ENCODE results near the gene CDH4. TPM values are rescaled to one million over a fixed set of nuclear protein-coding genes. Genes with fewer than 3 reads are reported as not detected.

Gene CDH4
- total and polyA plus RNA-seq, 2 of the 4 experiments (the other 2 are of a cell fraction), result 1.6 to 3.5 TPM

- no peak for TF ChIP-seq BHLHE40 (IDR thresholded peaks at IDR 0.05; ENCODE audit: low read depth, low read length)
- TF ChIP-seq POLR2A (IDR thresholded peaks at IDR 0.05; ENCODE audit: low read depth, low read length), result no peak
- no peak for TF ChIP-seq USF2 (IDR thresholded peaks at IDR 0.05; ENCODE audit: low read depth, low read length)
- TF ChIP-seq SMC3 (IDR thresholded peaks at IDR 0.05; ENCODE audit: low read depth, low read length), result no peak
- no peak for TF ChIP-seq CEBPB (IDR thresholded peaks at IDR 0.05; ENCODE audit: low read depth, low read length)
- TF ChIP-seq ELK1 (IDR thresholded peaks at IDR 0.05; ENCODE audit: borderline replicate concordance, low read depth, low read length), result no peak
- TF ChIP-seq FOS (IDR thresholded peaks at IDR 0.05; ENCODE audit: low read depth, low read length), result no peak
- TF ChIP-seq RCOR1 (IDR thresholded peaks at IDR 0.05; ENCODE audit: insufficient replicate concordance, low read length), result no peak
- no peak for TF ChIP-seq MAFK (IDR thresholded peaks at IDR 0.05; ENCODE audit: low read depth, low read length)
- TF ChIP-seq NFE2L2 (IDR thresholded peaks at IDR 0.05; ENCODE audit: low read depth, low read length), result no peak
- TF ChIP-seq RAD21 (IDR thresholded peaks at IDR 0.05; ENCODE audit: low read length), result no peak
- no peak for TF ChIP-seq MXI1 (IDR thresholded peaks at IDR 0.05; ENCODE audit: borderline replicate concordance, low read depth, low read length)
- TF ChIP-seq CTCF (conservative IDR thresholded peaks at IDR 0.05; ENCODE audit: low read depth, low read length), result no peak
- no peak overlapping the region for H2AK5ac ChIP-seq (ENCODE audit: low read depth, low read length)
- H2BK15ac ChIP-seq (ENCODE audit: low read depth, low read length), result no peak overlapping the region
- ChIA-PET POLR2A (ENCODE audit: unreplicated experiment) (no interaction called here), CTCF (interaction anchor here (0.6 kb wide), 1 partner anchor 414 kb away, joined by 3 read pairs; no protein-coding TSS in a partner anchor)
- no peak overlapping the region for H2AK9ac ChIP-seq (replicated peaks; ENCODE audit: low read depth, low read length, poor library complexity)
- BruUV-seq (replicated peaks), result no TSS peak
- no peak for DNase-seq
- H3K4me1 ChIP-seq (ENCODE audit: control insufficient read depth, insufficient read depth, low read length), result no peaks in the 10 kb centered on the region
- no peak overlapping the region for H4K91ac ChIP-seq (ENCODE audit: insufficient read depth, low read depth, low read length)
- no peak overlapping the region for H2AFZ ChIP-seq (replicated peaks; ENCODE audit: low read length, poor library complexity)
- 62% methylated on average over 5 of the region's 13 CpGs; no CpG with 5 or more reads in 1 of the 2 experiments for WGBS, 2 experiments (ENCODE audit: extremely low coverage in 2 of 2, insufficient read length in 1 of 2)
- no peak for ATAC-seq (ENCODE audit: low read depth)
- H4K5ac ChIP-seq (ENCODE audit: low read depth, low read length), result no peak overlapping the region
- H3K9me1 ChIP-seq (ENCODE audit: insufficient read depth, low read length), result no peaks in the 10 kb centered on the region
- H3K36me3 ChIP-seq (ENCODE audit: control insufficient read depth, insufficient read depth, low read length), result no peaks in the 10 kb centered on the region
- H3K4me2 ChIP-seq (ENCODE audit: low read depth, low read length), result no peak overlapping the region
- no peak overlapping the region for H3K9ac ChIP-seq (ENCODE audit: low read depth, low read length)
- no peak overlapping the region for H3K23ac ChIP-seq (ENCODE audit: low read depth, low read length)
- H3K14ac ChIP-seq (replicated peaks; ENCODE audit: low read depth, low read length), result no peak overlapping the region
- in situ Hi-C loops (cut with MboI; ENCODE audit: low sequenced_read_pairs), result loop anchor here (25.0 kb wide), 2 partner anchors 625 to 1825 kb away; partner anchors contain the start of gene CDH4
- no peak overlapping the region for H2BK120ac ChIP-seq (ENCODE audit: low read depth, low read length)
- intact Hi-C loops (cut with micrococcal nuclease), result loop anchor here (5.0 kb wide), 1 partner anchor 145 kb away; no protein-coding TSS in a partner anchor
- H3K18ac ChIP-seq (ENCODE audit: low read depth, low read length), result no peak overlapping the region
- peaks cover 4% of the 10 kb centered on the region; the same call in 1 of the 2 replicates for H3K27me3 ChIP-seq (ENCODE audit: control insufficient read depth, insufficient read depth, low read length)
- H3K56ac ChIP-seq (ENCODE audit: extremely low read depth, insufficient read depth, low read length), result no peak overlapping the region
- H3K27ac ChIP-seq (ENCODE audit: insufficient read depth, low read length), result no peak overlapping the region
- H4K8ac ChIP-seq (ENCODE audit: low read depth in 2 of 2, low read length in 2 of 2), result no peak overlapping the region
- H2BK20ac ChIP-seq (ENCODE audit: low read depth, low read length), result no peak overlapping the region
- H3K4ac ChIP-seq (ENCODE audit: low read depth, low read length), result no peak overlapping the region
- no peaks in the 10 kb centered on the region for H3K79me1 ChIP-seq (ENCODE audit: low read depth in 1 of 2, low read length in 2 of 2)
- dilution Hi-C loops (cut with HindIII; ENCODE audit: low sequenced_read_pairs, unreplicated experiment), result no loop called here
- H3K4me3 ChIP-seq (ENCODE audit: insufficient read depth, low read depth, low read length), result no peak overlapping the region
- no peak overlapping the region for H2BK5ac ChIP-seq (ENCODE audit: low read depth, low read length, poor library complexity, severe bottlenecking)
- no peaks in the 10 kb centered on the region for H4K20me1 ChIP-seq (ENCODE audit: insufficient read depth, low read length)
- peaks cover 2% of the 10 kb centered on the region for H3K9me3 ChIP-seq (ENCODE audit: control insufficient read depth, insufficient read depth, low read length)
Measured at GRCh38 chr20:61887596-61888093, 635.6 kb downstream of the CDH4 start.

Data from IMR-90 (cell line).